ENCODE results near the gene EGLN2.
"Not testable (repeated sequence)": the region's sequence is repeated elsewhere in the genome, so short reads cannot be mapped to it uniquely, and the experiment has no call there.

The EGLN2 gene

GRCh38 chr19:40798683-40799557 is at the start of gene EGLN2:
Gene EGLN2, plus strand, starts transcription at chr19:40799191. Its CDS starts 1,382 bp downstream, at chr19:40800573.
- peak; percentile 81 to 100 (median 99) for DNase-seq

GRCh38 chr19:40750058-40750873 is 48.7 kb upstream of the EGLN2 start, which contains the start of gene ACTMAP:
Gene ACTMAP, minus strand, starts transcription at chr19:40750477. Its CDS starts 674 bp downstream, at chr19:40749803.
- DNase-seq, result peak; percentile 99 to 100 (median 100)

DNA sequence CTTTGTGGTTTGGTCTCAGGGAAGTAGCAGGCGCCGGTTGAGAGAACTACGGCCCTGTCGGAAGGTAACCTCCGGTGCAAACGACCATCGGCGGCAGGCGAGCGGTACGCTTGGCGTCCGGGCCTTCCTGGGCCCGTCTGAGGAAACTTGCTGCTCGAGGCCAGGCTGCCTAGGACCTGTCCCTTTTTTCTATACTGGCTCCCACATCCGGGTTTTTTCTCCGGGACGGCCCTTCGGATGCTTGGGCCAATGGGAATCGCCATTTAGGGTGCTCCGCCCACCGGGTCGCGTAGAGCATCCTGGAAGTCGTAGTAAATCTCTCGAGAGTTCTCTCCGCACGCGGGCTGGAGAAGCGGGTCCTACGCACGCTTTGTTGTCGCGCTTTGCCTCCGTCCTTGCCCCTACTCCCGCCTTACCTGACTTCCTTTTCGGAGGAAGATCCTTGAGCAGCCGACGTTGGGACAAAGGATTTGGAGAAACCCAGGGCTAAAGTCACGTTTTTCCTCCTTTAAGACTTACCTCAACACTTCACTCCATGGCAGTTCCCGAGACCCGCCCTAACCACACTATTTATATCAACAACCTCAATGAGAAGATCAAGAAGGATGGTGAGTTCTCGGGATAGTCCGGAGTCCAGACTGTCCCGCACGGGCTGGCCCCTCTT is 48.0 kb upstream of the EGLN2 start, which contains the start of gene SNRPA:
Gene SNRPA, plus strand, starts transcription at position 330 of the 664 bp plus-strand sequence. Its CDS starts 206 bp downstream, at position 536.
- peak; percentile 87 to 100 (median 98) for DNase-seq

DNA sequence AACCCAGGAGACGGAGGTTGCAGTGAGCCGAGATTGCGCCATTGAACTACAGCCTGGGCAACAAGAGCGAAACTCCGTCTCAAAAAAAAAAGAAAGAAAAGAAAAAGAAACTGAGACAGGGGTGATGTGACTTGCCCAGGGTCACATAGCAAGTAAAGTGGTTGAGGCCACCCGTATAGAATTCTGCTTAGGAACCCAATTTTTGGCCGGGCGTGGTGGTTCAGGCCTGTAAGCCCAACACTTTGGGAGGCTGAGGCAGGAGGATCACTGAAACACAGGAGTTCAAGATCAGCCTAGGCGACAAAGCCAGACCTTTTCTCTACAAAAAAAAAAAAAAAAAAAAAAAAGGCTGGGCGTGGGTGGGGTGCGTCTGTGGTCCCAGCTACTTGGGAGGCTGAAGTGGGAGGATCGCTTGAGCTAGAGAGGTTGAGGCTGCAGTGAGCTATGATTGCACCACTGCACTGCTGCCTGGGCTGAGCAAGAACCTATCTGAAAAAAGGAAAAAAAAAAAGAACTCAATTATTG is 46.7 kb upstream of the EGLN2 start:
- DNase-seq, result no peak

- DNase-seq, result peak in 2 of 58 donors; percentile 6 to 13
Observed at GRCh38 chr19:40754611-40755247, 44.3 kb upstream of the EGLN2 start.

- DNase-seq, result no peak
Observed at GRCh38 chr19:40755248-40755624, 43.8 kb upstream of the EGLN2 start.

DNA sequence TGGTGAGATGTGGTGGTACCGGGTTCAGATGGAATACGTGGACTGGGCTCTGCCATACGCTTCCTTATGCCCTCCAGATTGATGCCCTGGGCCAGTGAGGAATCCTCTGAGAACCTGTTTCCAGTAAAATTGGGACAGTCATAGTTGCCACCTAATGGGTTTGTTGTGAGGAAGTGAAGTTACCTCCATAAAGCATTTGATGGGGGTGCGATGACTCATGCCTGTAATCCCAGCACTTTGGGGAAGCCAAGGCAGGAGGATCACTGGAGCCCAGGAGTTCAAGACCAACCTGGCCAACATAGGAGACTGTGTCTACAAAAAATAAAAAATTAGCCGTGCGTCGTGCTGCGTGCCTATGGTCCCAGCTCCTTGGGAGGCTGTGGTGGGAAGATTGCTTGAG is 43.2 kb upstream of the EGLN2 start:
- no peak for DNase-seq

- DNase-seq, result no peak
Observed at GRCh38 chr19:40756502-40757110, 42.4 kb upstream of the EGLN2 start.

- no peak for DNase-seq
Observed at GRCh38 chr19:40758491-40758890, 40.5 kb upstream of the EGLN2 start.

DNA sequence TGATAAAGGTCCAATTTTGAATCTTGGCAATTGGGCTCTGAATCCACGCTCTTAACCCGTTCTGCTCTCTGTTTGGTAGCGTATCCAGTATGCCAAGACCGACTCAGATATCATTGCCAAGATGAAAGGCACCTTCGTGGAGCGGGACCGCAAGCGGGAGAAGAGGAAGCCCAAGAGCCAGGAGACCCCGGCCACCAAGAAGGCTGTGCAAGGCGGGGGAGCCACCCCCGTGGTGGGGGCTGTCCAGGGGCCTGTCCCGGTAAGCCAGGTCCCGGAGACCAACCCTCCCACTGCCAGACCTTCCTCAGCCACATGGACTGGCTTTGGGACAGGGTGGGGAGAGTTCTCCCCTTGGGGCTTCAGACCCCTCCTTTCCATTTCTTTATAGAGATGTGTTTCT is 39.6 kb upstream of the EGLN2 start:
- no peak for DNase-seq

DNA sequence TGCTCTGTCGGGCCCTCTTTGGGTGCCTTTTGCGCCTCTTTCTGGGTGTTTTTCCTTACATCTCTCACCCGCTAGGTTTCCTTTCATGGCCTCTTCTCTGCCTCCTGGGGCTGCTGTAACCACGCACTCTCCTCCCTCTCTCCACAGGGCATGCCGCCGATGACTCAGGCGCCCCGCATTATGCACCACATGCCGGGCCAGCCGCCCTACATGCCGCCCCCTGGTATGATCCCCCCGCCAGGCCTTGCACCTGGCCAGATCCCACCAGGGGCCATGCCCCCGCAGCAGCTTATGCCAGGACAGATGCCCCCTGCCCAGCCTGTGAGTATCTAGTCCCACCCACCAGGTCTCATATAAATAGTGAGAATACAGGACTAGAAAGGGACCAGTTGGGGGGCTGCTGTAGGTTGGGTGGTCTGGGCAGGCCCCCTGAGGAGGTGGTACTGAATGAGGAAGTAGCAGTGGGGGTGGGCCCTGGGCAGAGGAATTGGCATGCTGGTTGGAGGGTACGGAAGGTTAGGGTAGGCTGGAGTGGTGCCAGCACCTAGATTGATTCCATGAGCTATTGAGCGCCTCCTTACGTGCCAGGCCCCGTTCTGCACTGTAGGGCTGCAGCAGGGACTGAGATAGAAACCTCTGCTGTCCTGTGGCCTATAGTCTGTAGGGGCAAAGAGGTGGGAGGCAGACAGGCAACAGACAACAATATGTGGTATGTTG is 36.1 kb upstream of the EGLN2 start:
- DNase-seq, result no peak

- no peak for DNase-seq
Observed at GRCh38 chr19:40763526-40763925, 35.5 kb upstream of the EGLN2 start.

DNA sequence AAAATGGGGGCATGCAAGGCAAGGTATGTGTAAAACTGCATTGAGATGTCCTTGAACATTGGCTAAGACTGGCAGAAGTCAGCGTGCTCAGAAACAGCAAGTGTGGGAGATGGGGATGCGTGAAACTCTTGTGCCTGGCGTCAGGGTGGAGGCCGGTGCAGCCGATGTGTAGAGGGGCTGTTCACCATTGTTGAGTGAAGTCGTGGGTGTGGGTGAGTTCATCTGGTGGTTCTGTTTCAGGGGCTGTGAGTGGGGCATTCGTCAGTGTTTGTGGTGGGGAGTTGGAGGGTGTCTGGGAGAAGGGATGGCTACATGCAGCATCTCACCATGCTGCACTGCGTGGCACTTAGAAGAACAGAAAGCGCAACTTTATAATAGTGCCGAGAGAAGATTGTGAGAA is 35.0 kb upstream of the EGLN2 start:
- no peak for DNase-seq

- DNase-seq, result not testable (repeated sequence)
Observed at GRCh38 chr19:40766385-40766784, 32.6 kb upstream of the EGLN2 start.

DNA sequence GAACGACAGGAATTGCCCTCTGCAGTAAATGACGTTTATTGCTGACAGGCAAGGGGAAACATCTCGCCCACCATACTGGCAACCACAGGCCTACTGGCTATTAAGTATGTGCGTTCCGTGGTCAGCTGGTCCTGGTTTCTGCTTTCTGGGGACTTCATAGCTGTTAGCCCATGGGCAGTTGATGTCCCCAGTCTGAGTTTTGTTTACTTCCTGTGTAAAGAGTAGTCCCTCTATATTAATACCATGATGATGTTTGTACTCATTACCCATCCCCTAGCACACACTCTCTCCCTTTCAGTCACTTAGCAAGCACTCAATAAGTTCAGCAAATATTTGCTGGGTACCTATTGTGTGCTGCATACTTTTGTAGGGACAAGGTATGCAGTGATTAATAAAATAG is 30.1 kb upstream of the EGLN2 start:
- DNase-seq, result no peak

DNA sequence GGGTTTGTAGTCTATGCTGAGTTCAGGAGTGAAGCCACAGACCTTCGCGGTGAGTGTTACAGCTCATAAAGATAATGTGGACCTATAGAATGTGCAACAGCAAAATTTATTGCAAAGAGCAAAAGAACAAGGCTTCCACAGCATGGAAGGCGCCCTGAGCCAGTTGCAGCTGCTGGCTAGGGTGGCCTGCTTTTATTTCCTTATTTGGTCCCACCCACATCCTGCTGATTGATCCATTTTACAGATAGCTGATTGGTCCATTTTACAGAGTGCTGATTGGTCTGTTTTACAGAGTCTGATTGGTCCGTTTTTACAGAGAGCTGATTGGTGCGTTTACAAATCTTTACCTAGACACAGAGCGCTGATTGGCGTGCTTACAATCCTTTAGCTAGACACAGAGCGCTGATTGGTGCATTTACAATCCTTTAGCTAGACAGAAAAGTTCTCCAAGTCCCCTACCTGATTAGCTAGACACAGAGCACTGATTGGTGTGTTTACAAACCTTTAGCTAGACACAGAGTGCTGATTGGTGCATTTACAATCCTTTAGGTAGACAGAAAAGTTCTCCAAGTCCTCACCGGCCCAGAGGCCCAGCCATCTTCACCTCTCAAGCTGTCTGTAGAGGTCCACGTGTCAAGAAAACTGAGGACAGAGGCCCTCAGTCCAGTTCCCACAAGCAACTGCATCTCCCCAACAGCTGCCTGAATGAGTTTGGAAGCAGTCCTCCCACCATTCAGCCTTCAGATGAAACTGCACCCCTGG is 27.7 kb upstream of the EGLN2 start:
- DNase-seq, result not testable (repeated sequence)

DNA sequence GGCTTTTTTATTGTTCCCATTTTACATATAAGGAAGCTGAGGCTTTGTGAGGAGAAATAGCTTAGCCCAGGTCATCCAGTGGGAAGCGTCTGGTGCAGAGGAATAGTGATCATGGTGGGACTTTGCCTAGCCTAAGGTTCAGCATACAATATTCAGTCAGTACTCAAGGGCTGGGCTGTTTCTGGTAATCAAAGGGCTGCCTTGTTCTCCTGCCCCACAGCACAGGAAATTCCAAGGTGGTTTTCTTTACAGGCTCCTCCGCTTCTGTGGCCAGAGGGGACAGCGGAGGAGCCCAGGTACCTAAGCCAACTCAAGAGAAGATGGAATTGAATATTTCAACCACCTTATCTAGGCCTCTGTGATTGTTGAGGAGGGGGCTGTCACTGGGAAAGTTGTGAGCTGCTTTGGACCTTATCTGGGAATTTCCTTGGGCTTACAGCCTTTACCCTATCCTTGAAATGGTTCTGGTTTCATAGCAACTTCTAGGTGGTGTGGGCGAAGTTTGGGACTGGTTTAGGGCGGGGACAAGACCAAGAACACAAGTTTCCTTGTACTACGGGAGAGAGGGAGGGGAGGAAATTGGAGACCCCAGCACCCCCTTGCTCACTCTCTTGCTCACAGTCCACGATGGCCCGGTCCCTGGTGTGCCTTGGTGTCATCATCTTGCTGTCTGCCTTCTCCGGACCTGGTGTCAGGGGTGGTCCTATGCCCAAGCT is 23.9 kb upstream of the EGLN2 start, which contains the start of gene MIA:
Gene MIA, plus strand, starts transcription at position 606 of the 716 bp plus-strand sequence. Its CDS starts 22 bp downstream, at position 628.
- DNase-seq, result no peak

DNA sequence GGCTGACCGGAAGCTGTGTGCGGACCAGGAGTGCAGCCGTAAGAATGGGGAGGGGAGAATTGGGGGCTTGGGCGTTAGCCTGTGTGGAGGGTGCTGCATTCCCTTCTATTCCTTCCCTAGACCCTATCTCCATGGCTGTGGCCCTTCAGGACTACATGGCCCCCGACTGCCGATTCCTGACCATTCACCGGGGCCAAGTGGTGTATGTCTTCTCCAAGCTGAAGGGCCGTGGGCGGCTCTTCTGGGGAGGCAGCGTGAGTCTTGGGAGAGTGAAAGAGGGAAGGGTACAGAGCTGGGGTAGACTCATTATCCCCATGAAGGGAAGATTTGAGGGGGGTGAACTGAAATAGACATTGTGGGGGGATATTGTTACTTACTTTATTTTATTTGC is 23.4 kb upstream of the EGLN2 start:
- DNase-seq, result no peak

Measured in anterior cingulate cortex (tissue), 58 donors.